ENCODE results near the gene REV3L.
"Not testable (repeated sequence)": the region's sequence is repeated elsewhere in the genome, so short reads cannot be mapped to it uniquely, and the experiment has no call there.

DNA sequence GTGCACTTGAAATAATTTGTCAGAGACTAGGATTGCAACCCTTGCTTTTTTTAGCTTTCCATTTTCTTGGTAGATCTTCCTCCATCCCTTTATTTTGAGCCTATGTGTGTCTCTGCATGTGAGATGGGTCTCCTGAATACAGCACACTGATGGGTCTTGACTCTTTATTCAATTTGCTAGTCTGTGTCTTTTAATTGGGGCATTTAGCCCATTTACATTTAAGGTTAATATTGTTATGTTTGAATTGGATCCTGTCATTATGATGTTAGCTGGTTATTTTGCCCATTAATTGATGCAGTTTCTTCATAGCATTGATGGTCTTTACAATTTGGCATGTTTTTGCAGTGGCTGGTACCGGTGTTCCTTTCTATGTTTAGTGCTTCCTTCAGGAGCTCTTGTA, 22.5 kb upstream of the REV3L start:
- TF ChIP-seq CTCF (conservative IDR thresholded peaks at IDR 0.05; ENCODE audit: low read depth, low read length); EZH2phosphoT487 (IDR thresholded peaks at IDR 0.05; ENCODE audit: borderline replicate concordance, low read length); EZH2 (IDR thresholded peaks at IDR 0.05; ENCODE audit: low read length, unreplicated experiment): not testable (repeated sequence)

All from PC-3 (cell line).